VCaP (cell line): ENCODE results near the gene LMBRD1.
A peak's percentile ranks its signal among the peaks of the same experiment; 100 is the strongest.

Source experiments
- H3K27ac ChIP-seq: fragments of 450-650 bp; 2 replicates; pipeline ENCODE4 v1.5.1; 2017
- CTCF ChIP-seq: fragments of 450-650 bp; conservative IDR thresholded peaks from 2 replicates; pipeline ENCODE4 v1.5.1; 2017; ENCODE audit warnings: mild to moderate bottlenecking, moderate library complexity

The LMBRD1 gene

GRCh38 chr6:69763763-69764162, 33.0 kb downstream of the LMBRD1 start:
- no peak for TF ChIP-seq CTCF
- H3K27ac ChIP-seq: no peak overlapping the region

GRCh38 chr6:69761853-69762252, 35.0 kb downstream of the LMBRD1 start:
- no peak overlapping the region for H3K27ac ChIP-seq
- no peak for TF ChIP-seq CTCF

DNA sequence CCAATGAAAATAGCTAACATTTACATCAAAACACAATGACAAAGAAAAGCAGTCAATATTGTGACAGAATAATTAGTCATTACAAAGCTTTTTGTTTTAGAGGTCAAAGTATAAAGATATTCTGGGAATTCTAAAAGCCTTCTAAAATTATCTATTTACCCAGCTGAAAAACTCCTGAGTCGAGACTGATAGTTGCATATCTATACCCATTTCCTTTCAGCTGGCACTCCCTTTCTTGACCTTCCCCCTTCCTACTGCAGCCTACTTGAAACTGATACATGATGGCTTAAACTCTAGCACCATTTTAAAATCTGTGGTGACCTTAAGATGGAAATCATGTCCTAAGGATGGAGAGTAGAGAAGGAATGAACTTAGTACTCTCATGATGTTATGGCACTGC, 38.6 kb downstream of the LMBRD1 start:
- no peak for TF ChIP-seq CTCF
- H3K27ac ChIP-seq: no peak overlapping the region

GRCh38 chr6:69756907-69757306, 39.9 kb downstream of the LMBRD1 start:
- no peak overlapping the region for H3K27ac ChIP-seq
- TF ChIP-seq CTCF: no peak

DNA sequence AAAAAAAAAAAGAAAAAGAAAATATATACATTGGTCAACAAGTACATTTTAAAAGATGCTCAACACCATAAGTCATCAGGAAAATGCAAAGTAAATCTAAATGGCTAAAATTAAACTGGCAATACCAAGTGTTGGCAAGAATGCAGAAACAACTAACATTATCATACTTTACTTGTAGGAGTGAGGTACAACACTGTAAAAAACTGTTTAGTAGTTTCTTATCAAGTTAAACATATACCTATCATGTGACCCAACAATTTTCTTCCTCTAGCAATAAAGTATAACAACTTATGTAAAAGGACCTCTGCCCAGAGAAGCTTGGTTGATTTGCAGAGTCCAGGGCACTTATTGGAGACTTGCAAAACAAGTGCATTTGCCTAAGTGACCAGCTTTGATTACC, 40.4 kb downstream of the LMBRD1 start:
- H3K27ac ChIP-seq: no peak overlapping the region
- TF ChIP-seq CTCF: no peak

- no peak for TF ChIP-seq CTCF
- no peak overlapping the region for H3K27ac ChIP-seq
Observed at GRCh38 chr6:69735027-69735426, 61.8 kb downstream of the LMBRD1 start.

- peak; percentile 55 for TF ChIP-seq CTCF
Observed at GRCh38 chr6:69732640-69733039, 64.2 kb downstream of the LMBRD1 start.

DNA sequence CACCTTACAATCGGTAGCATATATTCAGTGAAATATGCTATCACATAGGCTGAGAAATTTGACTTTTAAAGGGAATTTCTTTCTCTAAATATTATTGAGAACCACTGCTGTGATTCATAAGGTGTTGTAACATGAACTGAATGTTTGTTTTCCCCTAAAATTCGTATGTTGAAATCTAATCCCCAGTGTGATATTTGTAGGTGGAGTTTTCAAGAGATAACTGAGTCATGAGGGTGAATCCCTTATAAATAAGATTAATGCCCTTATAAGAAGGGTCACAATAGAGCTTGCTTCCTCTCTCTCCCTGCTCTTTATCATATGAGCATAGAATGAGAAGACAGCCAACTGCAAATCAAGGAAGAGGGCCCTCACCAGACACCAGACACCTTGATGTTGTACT, 64.8 kb downstream of the LMBRD1 start:
- TF ChIP-seq CTCF: no peak
- no peak overlapping the region for H3K27ac ChIP-seq

More at GRCh38 chr6:69732640-69733039, 64.2 kb downstream of the LMBRD1 start:
- no peak overlapping the region for H3K27ac ChIP-seq
